ENCODE data around the gene DDAH1. TPM values are rescaled to one million over a fixed set of nuclear protein-coding genes. Genes with fewer than 3 reads are reported as not detected.

Gene DDAH1
- total RNA-seq, 4 donors from 2014 or later, result 12.9 to 28.9 (median 18.2) TPM

DNA sequence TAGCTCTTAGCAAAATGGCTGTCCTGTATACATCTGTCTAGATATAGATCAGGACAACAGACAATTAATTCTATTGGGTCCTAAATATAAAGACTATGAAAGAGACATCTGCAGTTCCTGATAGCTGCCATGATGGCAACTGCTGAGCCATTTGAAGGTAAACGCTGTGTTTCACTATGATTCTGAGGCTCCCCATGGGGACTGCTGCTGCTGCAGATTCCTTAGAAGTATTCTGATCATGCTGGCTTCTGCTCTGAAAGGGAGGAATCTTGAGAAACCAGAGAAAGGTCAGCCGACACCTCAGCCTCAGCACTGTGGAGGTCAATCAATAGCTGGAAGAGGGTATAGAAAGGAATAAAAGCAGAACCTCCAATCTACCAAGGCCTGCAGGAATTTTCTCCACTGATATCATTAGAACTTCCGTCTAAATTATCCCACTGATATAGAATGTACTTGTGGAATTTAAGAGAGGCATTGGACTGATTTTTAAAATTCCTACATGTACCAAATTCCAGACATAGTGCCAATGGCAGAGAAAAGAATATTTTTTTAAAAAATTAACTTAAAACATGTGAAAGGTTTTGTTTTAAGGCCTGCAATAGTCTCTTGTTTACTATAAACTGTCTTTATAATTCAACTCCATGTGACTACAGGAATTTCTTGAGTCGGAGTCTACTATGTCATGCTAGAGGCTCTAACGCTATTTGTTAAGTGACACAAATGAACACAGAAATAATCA is 53.2 kb downstream of the DDAH1 start:
- H3K4me1 ChIP-seq, result peaks cover 0 to 5% of the 10 kb centered on the region in 2 donors
- no peaks in the 10 kb centered on the region for H3K27me3 ChIP-seq
- intact Hi-C loops (cut with DNase I; ENCODE audit: low total_unique reads), result no loop called here
- no peaks in the 10 kb centered on the region for H3K9me3 ChIP-seq
- H3K4me3 ChIP-seq, result no peak overlapping the region
- DNase-seq, result no peak
- H3K36me3 ChIP-seq, result no peaks in the 10 kb centered on the region
- no peak for TF ChIP-seq POLR2A (IDR thresholded peaks at IDR 0.05)
- TF ChIP-seq CTCF (IDR thresholded peaks at IDR 0.05), result no peak
- H3K27ac ChIP-seq, result no peak overlapping the region

- no peak for DNase-seq
- Histone ChIP-seq H3K4me3 (no peak overlapping the region), H3K27me3 (no peaks in the 10 kb centered on the region), H3K36me3 (no peaks in the 10 kb centered on the region), H3K9me3 (no peaks in the 10 kb centered on the region), H3K27ac (no peak overlapping the region), H3K4me1 (peaks cover 0 to 9% of the 10 kb centered on the region in 2 donors)
- no peak for TF ChIP-seq POLR2A (IDR thresholded peaks at IDR 0.05)
- TF ChIP-seq CTCF (IDR thresholded peaks at IDR 0.05), result no peak
- intact Hi-C loops (cut with DNase I; ENCODE audit: low total_unique reads), result no loop called here
Measured at GRCh38 chr1:85409516-85409915, 55.4 kb downstream of the DDAH1 start.

GRCh38 chr1:85407746-85408377 is 57.1 kb downstream of the DDAH1 start:
- Histone ChIP-seq H3K27ac (peak overlapping the region in 1 of 2 donors; percentile 72), H3K4me1 (peaks cover 0 to 9% of the 10 kb centered on the region in 2 donors), H3K36me3 (no peaks in the 10 kb centered on the region), H3K27me3 (no peaks in the 10 kb centered on the region), H3K4me3 (no peak overlapping the region), H3K9me3 (no peaks in the 10 kb centered on the region)
- no peak for TF ChIP-seq CTCF (IDR thresholded peaks at IDR 0.05)
- no peak for DNase-seq
- intact Hi-C loops (cut with DNase I; ENCODE audit: low total_unique reads), result no loop called here

- H3K4me1 ChIP-seq, result peaks cover 0 to 9% of the 10 kb centered on the region in 2 donors
- H3K4me3 ChIP-seq, result no peak overlapping the region
- no peaks in the 10 kb centered on the region for H3K27me3 ChIP-seq
- H3K27ac ChIP-seq, result peak overlapping the region; percentile 51 to 72
- H3K36me3 ChIP-seq, result no peaks in the 10 kb centered on the region
- no peak for TF ChIP-seq POLR2A (IDR thresholded peaks at IDR 0.05)
- no peak for TF ChIP-seq CTCF (IDR thresholded peaks at IDR 0.05)
- DNase-seq, result peak; percentile 42 to 69
- H3K9me3 ChIP-seq, result no peaks in the 10 kb centered on the region
- intact Hi-C loops (cut with DNase I; ENCODE audit: low total_unique reads), result no loop called here
Measured at GRCh38 chr1:85406887-85407533, 57.9 kb downstream of the DDAH1 start.

- intact Hi-C loops (cut with DNase I; ENCODE audit: low total_unique reads), result no loop called here
- no peaks in the 10 kb centered on the region for H3K9me3 ChIP-seq
- TF ChIP-seq POLR2A (IDR thresholded peaks at IDR 0.05), result no peak
- H3K27ac ChIP-seq, result peak overlapping the region in 1 of 2 donors; percentile 72
- no peaks in the 10 kb centered on the region for H3K27me3 ChIP-seq
- H3K4me3 ChIP-seq, result no peak overlapping the region
- H3K36me3 ChIP-seq, result no peaks in the 10 kb centered on the region
- no peak for DNase-seq
- peaks cover 0 to 9% of the 10 kb centered on the region in 2 donors for H3K4me1 ChIP-seq
Measured at GRCh38 chr1:85406081-85406480, 58.9 kb downstream of the DDAH1 start.

Data from uterus (tissue), 4 donors.